Mucosa of stomach (tissue), 1 donor: Measurements from ENCODE around the gene RFC4.
"Not testable (repeated sequence)": the region's sequence is repeated elsewhere in the genome, so short reads cannot be mapped to it uniquely, and the experiment has no call there.

Source experiments
- H3K27me3 ChIP-seq: one replicate; pipeline ENCODE4 v1.7.0; 2013; ENCODE audit warnings: mild to moderate bottlenecking, low read length; ENCODE audit not compliant: control insufficient read depth, insufficient read depth
- H3K36me3 ChIP-seq: one replicate; pipeline ENCODE4 v1.7.0; 2013; ENCODE audit warnings: low read length; ENCODE audit not compliant: control insufficient read depth, insufficient read depth
- H3K4me1 ChIP-seq: one replicate; pipeline ENCODE4 v1.7.0; 2013; ENCODE audit warnings: mild to moderate bottlenecking, low read length; ENCODE audit not compliant: control insufficient read depth, insufficient read depth
- H3K4me3 ChIP-seq: one replicate; pipeline ENCODE4 v1.7.0; 2013; ENCODE audit warnings: low read length
- H3K9ac ChIP-seq: one replicate; pipeline ENCODE4 v1.7.0; 2013; ENCODE audit warnings: mild to moderate bottlenecking, low read length, moderate library complexity
- H3K9me3 ChIP-seq: one replicate; pipeline ENCODE4 v1.7.0; 2013; ENCODE audit warnings: mild to moderate bottlenecking, low read length, moderate library complexity; ENCODE audit not compliant: control insufficient read depth
- donor health status: Pancreatic carcinoma.

RFC4 gene

GRCh38 chr3:186806089-186807055, at the start of gene RFC4:
Gene RFC4, minus strand, starts transcription at chr3:186806482. Its CDS starts 1,769 bp downstream, at chr3:186804713.
- H3K9me3 ChIP-seq, result no peaks in the 10 kb centered on the region
- peak within 1 kb of the TSS; percentile 68 for H3K9ac ChIP-seq
- H3K4me3 ChIP-seq, result peak within 1 kb of the TSS; percentile 81
- peaks cover 6% of the 10 kb centered on the region for H3K4me1 ChIP-seq
- H3K27me3 ChIP-seq, result no peaks in the 10 kb centered on the region
- no peaks in the 10 kb centered on the region for H3K36me3 ChIP-seq

GRCh38 chr3:186854954-186855353, 48.7 kb upstream of the RFC4 start:
- Histone ChIP-seq H3K4me3 (no peak overlapping the region), H3K27me3 (no peaks in the 10 kb centered on the region), H3K4me1 (no peaks in the 10 kb centered on the region), H3K9me3 (no peaks in the 10 kb centered on the region), H3K9ac (no peak overlapping the region), H3K36me3 (no peaks in the 10 kb centered on the region)

GRCh38 chr3:186854146-186854545, 47.9 kb upstream of the RFC4 start:
- no peak overlapping the region for H3K9ac ChIP-seq
- no peak overlapping the region for H3K4me3 ChIP-seq
- no peaks in the 10 kb centered on the region for H3K4me1 ChIP-seq
- H3K9me3 ChIP-seq, result no peaks in the 10 kb centered on the region
- no peaks in the 10 kb centered on the region for H3K36me3 ChIP-seq
- H3K27me3 ChIP-seq, result no peaks in the 10 kb centered on the region

- H3K27me3 ChIP-seq, result no peaks in the 10 kb centered on the region
- H3K9me3 ChIP-seq, result no peaks in the 10 kb centered on the region
- no peaks in the 10 kb centered on the region for H3K36me3 ChIP-seq
- no peaks in the 10 kb centered on the region for H3K4me1 ChIP-seq
- no peak overlapping the region for H3K4me3 ChIP-seq
- H3K9ac ChIP-seq, result no peak overlapping the region
Observed at GRCh38 chr3:186852994-186853393, 46.7 kb upstream of the RFC4 start.

GRCh38 chr3:186851835-186852234, 45.6 kb upstream of the RFC4 start:
- not testable (repeated sequence) for H3K4me1 ChIP-seq, H3K36me3 ChIP-seq, H3K9ac ChIP-seq, H3K9me3 ChIP-seq, H3K27me3 ChIP-seq, H3K4me3 ChIP-seq

- Histone ChIP-seq H3K27me3 (no peaks in the 10 kb centered on the region), H3K4me1 (no peaks in the 10 kb centered on the region), H3K4me3 (no peak overlapping the region)
Observed at GRCh38 chr3:186849374-186849975, 43.2 kb upstream of the RFC4 start.

GRCh38 chr3:186847437-186847836, 41.2 kb upstream of the RFC4 start:
- Histone ChIP-seq H3K36me3 (no peaks in the 10 kb centered on the region), H3K4me1 (no peaks in the 10 kb centered on the region), H3K9me3 (no peaks in the 10 kb centered on the region), H3K9ac (no peak overlapping the region), H3K27me3 (no peaks in the 10 kb centered on the region), H3K4me3 (no peak overlapping the region)

More at GRCh38 chr3:186849374-186849975, 43.2 kb upstream of the RFC4 start:
- Histone ChIP-seq H3K36me3 (no peaks in the 10 kb centered on the region), H3K9me3 (no peaks in the 10 kb centered on the region), H3K9ac (no peak overlapping the region)

- Histone ChIP-seq H3K9ac (no peak overlapping the region), H3K36me3 (no peaks in the 10 kb centered on the region), H3K9me3 (no peaks in the 10 kb centered on the region), H3K27me3 (no peaks in the 10 kb centered on the region), H3K4me3 (no peak overlapping the region), H3K4me1 (no peaks in the 10 kb centered on the region)
Observed at GRCh38 chr3:186845756-186846155, 39.5 kb upstream of the RFC4 start.

- Histone ChIP-seq H3K27me3 (no peaks in the 10 kb centered on the region), H3K4me3 (no peak overlapping the region), H3K4me1 (no peaks in the 10 kb centered on the region), H3K9me3 (no peaks in the 10 kb centered on the region), H3K36me3 (no peaks in the 10 kb centered on the region), H3K9ac (no peak overlapping the region)
Observed at GRCh38 chr3:186844908-186845307, 38.6 kb upstream of the RFC4 start.

- H3K27me3 ChIP-seq, result no peaks in the 10 kb centered on the region
- H3K9me3 ChIP-seq, result no peaks in the 10 kb centered on the region
- no peak overlapping the region for H3K4me3 ChIP-seq
- no peaks in the 10 kb centered on the region for H3K4me1 ChIP-seq
- no peaks in the 10 kb centered on the region for H3K36me3 ChIP-seq
- no peak overlapping the region for H3K9ac ChIP-seq
Observed at GRCh38 chr3:186843039-186843432, 36.8 kb upstream of the RFC4 start.

- H3K4me1 ChIP-seq, result no peaks in the 10 kb centered on the region
- H3K9ac ChIP-seq, result no peak within 1 kb of the TSS
- H3K36me3 ChIP-seq, result no peaks in the 10 kb centered on the region
- no peaks in the 10 kb centered on the region for H3K9me3 ChIP-seq
- H3K27me3 ChIP-seq, result no peaks in the 10 kb centered on the region
- no peak within 1 kb of the TSS for H3K4me3 ChIP-seq
Observed at GRCh38 chr3:186842426-186843038, 36.2 kb upstream of the RFC4 start, which contains the start of gene ADIPOQ. Gene ADIPOQ, plus strand, starts transcription at chr3:186842710. Its CDS starts 10,349 bp downstream, at chr3:186853059.

- Histone ChIP-seq H3K27me3 (no peaks in the 10 kb centered on the region), H3K4me3 (no peak overlapping the region), H3K4me1 (no peaks in the 10 kb centered on the region), H3K9me3 (no peaks in the 10 kb centered on the region), H3K9ac (no peak overlapping the region), H3K36me3 (no peaks in the 10 kb centered on the region)
Observed at GRCh38 chr3:186841620-186842019, 35.3 kb upstream of the RFC4 start.
